HepG2 (cell line): ENCODE data around the gene ATRAID. TPM values are rescaled to one million over a fixed set of nuclear protein-coding genes. Genes with fewer than 3 reads are reported as not detected.

ENCODE experiments used
- CREB1 ChIP-seq, 2 experiments: fragments of 450-650 bp in 1 of 2; IDR thresholded peaks; 2 replicates each; pipeline ENCODE4 v1.6.1; 2016 to 2017; ENCODE audit warnings: control low read depth in 1 of 2, mild to moderate bottlenecking in 1 of 2, missing compliant biosample characterization in 1 of 2, missing genetic modification characterization in 1 of 2
- ISL2 ChIP-seq: sonication (generic); formaldehyde crosslinking; IDR thresholded peaks from 2 replicates; pipeline ENCODE4 v1.5.0; 2020; ENCODE audit warnings: missing genetic modification reagents
- MIXL1 ChIP-seq: IDR thresholded peaks from 2 replicates; pipeline ENCODE4 v1.6.1; 2016
- NCOA5 ChIP-seq: sonication (generic); formaldehyde crosslinking; IDR thresholded peaks from 2 replicates; pipeline ENCODE4 v1.4.0; 2020; ENCODE audit warnings: missing genetic modification reagents
- SP5 ChIP-seq: IDR thresholded peaks from 2 replicates; pipeline ENCODE4 v1.6.1; 2016; ENCODE audit warnings: low read depth, borderline replicate concordance
- ZNF383 ChIP-seq: sonication (generic); formaldehyde crosslinking; IDR thresholded peaks from 2 replicates; pipeline ENCODE4 v1.4.0; 2020; ENCODE audit warnings: missing genetic modification reagents, mild to moderate bottlenecking, borderline replicate concordance
- ZNF747 ChIP-seq: sonication (generic); formaldehyde crosslinking; IDR thresholded peaks from 2 replicates; pipeline ENCODE4 v1.8.1; 2023; ENCODE audit warnings: missing genetic modification reagents, mild to moderate bottlenecking, borderline replicate concordance
- ZNF768 ChIP-seq: sonication (generic); formaldehyde crosslinking; IDR thresholded peaks from 2 replicates; pipeline ENCODE4 v1.4.0; 2020; ENCODE audit warnings: missing genetic modification reagents
- ZNF772 ChIP-seq: sonication (generic); formaldehyde crosslinking; IDR thresholded peaks from 2 replicates; pipeline ENCODE4 v1.5.0; 2020; ENCODE audit warnings: mild to moderate bottlenecking, missing genetic modification reagents
- ZNF782 ChIP-seq: sonication (generic); formaldehyde crosslinking; IDR thresholded peaks from 2 replicates; pipeline ENCODE4 v1.4.0; 2020; ENCODE audit warnings: missing genetic modification reagents, mild to moderate bottlenecking, borderline replicate concordance
- ZSCAN12 ChIP-seq: sonication (generic); formaldehyde crosslinking; IDR thresholded peaks from 2 replicates; pipeline ENCODE4 v1.9.0; 2021; ENCODE audit warnings: mild to moderate bottlenecking, missing genetic modification reagents
- polyA plus RNA-seq, 8 experiments: library from polyadenylated mRNA; depleted of rRNA in 3 of 8; stranded (reverse) in 7 of 8; unstranded in 1 of 8; fragments of >200 nt; fragmentation: Illumina TruSeq in 4 of 8; extraction: Trizol in 4 of 8; gene quantifications; 2 replicates each; pipeline versions ENCODE4 v1.2.1 to v1.2.3, GENCODE V29; 2011 to 2016; ENCODE audit warnings: low read depth in 4 of 8, missing spikeins in 1 of 8, mixed read lengths in 1 of 8; ENCODE audit not compliant: insufficient read depth in 1 of 8
- total RNA-seq, 5 experiments: library from RNA; depleted of rRNA; stranded (reverse); fragments of >200 nt; fragmentation: Illumina TruSeq; extraction: Trizol; gene quantifications; 2 replicates each; pipeline ENCODE4 v1.2.3, GENCODE V29; 2016; ENCODE audit warnings: low read depth in 1 of 5
- TF ChIP-seq, protein P1 (sequence below): sonication (generic); formaldehyde crosslinking; IDR thresholded peaks from 2 replicates; pipeline ENCODE4 v1.5.0; 2020; ENCODE audit warnings: mild to moderate bottlenecking, missing genetic modification reagents, borderline replicate concordance
- TF ChIP-seq, protein P2 (sequence below): sonication (generic); formaldehyde crosslinking; IDR thresholded peaks from 2 replicates; pipeline ENCODE4 v1.4.0; 2020; ENCODE audit warnings: mild to moderate bottlenecking, low read depth, missing genetic modification reagents
- TF ChIP-seq, protein P3 (sequence below): sonication (generic); formaldehyde crosslinking; IDR thresholded peaks from 2 replicates; pipeline ENCODE4 v1.5.1; 2020; ENCODE audit warnings: missing genetic modification reagents, mild to moderate bottlenecking, borderline replicate concordance
- TF ChIP-seq, protein P4 (sequence below): sonication (generic); formaldehyde crosslinking; IDR thresholded peaks from 2 replicates; pipeline ENCODE4 v1.8.0; 2022; ENCODE audit warnings: low read depth, missing genetic modification reagents
- TF ChIP-seq, protein P5 (sequence below): sonication (generic); formaldehyde crosslinking; IDR thresholded peaks from 2 replicates; pipeline ENCODE4 v1.8.1; 2023; ENCODE audit warnings: mild to moderate bottlenecking, missing genetic modification reagents

Gene ATRAID
- total and polyA plus RNA-seq, 2 of the 13 experiments (the other 11 are each of a cell fraction or from before 2014, with no cell fraction given): 207 to 382 TPM

DNA sequence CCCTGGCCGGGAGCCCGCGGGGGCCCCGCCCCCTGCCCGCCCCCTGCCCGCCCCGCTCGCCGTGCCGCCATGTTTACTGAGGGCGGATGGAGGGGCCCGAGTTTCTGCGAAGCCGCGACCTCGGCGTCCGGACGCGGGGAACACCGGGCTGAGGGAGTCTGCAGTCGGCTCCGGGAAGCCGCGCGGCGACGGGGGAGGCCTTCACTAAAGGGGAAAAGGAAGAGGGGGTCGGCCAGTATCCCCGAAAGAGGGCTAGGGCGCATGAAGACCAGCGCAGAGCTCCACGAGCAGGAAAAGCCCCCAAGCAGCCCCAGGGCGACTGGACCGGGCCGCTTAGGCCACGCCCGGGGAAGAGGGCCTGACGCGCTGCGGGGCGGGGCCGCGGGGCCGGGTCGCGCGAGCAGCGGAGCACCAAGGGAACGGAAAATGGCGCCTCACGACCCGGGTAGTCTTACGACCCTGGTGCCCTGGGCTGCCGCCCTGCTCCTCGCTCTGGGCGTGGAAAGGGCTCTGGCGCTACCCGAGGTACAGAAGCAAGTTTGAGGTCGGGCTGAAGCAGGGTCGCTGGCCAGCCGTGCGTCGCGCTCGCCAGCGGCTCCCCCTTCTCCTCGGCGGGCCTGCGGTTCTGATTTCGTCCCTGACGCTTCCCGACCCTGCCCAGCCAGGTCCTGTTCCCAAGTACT, at the start of gene ATRAID, which contains the start of gene SLC5A6 (continued):
- TF ChIP-seq, protein P1, sequence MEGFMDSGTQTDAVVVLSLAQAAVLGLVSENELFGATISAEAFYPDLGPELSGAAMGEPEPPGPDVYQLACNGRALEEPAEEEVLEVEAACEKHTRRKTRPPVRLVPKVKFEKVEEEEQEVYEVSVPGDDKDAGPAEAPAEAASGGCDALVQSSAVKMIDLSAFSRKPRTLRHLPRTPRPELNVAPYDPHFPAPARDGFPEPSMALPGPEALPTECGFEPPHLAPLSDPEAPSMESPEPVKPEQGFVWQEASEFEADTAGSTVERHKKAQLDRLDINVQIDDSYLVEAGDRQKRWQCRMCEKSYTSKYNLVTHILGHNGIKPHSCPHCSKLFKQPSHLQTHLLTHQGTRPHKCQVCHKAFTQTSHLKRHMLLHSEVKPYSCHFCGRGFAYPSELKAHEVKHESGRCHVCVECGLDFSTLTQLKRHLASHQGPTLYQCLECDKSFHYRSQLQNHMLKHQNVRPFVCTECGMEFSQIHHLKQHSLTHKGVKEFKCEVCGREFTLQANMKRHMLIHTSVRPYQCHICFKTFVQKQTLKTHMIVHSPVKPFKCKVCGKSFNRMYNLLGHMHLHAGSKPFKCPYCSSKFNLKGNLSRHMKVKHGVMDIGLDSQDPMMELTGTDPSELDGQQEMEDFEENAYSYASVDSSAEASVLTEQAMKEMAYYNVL: peak; percentile 54; the same call in 1 of the 2 replicates
- no peak for TF ChIP-seq MIXL1 (CRISPR knock-in tag)
- peak; percentile 84; the same call in 1 of the 2 replicates for TF ChIP-seq ZNF768
- TF ChIP-seq, protein P2, sequence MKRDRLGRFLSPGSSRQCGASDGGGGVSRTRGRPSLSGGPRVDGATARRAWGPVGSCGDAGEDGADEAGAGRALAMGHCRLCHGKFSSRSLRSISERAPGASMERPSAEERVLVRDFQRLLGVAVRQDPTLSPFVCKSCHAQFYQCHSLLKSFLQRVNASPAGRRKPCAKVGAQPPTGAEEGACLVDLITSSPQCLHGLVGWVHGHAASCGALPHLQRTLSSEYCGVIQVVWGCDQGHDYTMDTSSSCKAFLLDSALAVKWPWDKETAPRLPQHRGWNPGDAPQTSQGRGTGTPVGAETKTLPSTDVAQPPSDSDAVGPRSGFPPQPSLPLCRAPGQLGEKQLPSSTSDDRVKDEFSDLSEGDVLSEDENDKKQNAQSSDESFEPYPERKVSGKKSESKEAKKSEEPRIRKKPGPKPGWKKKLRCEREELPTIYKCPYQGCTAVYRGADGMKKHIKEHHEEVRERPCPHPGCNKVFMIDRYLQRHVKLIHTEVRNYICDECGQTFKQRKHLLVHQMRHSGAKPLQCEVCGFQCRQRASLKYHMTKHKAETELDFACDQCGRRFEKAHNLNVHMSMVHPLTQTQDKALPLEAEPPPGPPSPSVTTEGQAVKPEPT (CRISPR knock-in tag): peak; percentile 26; the same call in 1 of the 2 replicates
- TF ChIP-seq ISL2 (CRISPR knock-in tag): peak; percentile 75
- TF ChIP-seq ZSCAN12 (CRISPR knock-in tag): no peak; the same call in 1 of the 2 replicates
- no peak; the same call in 1 of the 2 replicates for TF ChIP-seq ZNF383 (CRISPR knock-in tag)
- peak; percentile 44 for TF ChIP-seq ZNF782 (CRISPR knock-in tag)
- TF ChIP-seq, protein P3, sequence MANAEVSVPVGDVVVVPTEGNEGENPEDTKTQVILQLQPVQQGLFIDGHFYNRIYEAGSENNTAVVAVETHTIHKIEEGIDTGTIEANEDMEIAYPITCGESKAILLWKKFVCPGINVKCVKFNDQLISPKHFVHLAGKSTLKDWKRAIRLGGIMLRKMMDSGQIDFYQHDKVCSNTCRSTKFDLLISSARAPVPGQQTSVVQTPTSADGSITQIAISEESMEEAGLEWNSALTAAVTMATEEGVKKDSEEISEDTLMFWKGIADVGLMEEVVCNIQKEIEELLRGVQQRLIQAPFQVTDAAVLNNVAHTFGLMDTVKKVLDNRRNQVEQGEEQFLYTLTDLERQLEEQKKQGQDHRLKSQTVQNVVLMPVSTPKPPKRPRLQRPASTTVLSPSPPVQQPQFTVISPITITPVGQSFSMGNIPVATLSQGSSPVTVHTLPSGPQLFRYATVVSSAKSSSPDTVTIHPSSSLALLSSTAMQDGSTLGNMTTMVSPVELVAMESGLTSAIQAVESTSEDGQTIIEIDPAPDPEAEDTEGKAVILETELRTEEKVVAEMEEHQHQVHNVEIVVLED: peak; percentile 88
- TF ChIP-seq, protein P4, sequence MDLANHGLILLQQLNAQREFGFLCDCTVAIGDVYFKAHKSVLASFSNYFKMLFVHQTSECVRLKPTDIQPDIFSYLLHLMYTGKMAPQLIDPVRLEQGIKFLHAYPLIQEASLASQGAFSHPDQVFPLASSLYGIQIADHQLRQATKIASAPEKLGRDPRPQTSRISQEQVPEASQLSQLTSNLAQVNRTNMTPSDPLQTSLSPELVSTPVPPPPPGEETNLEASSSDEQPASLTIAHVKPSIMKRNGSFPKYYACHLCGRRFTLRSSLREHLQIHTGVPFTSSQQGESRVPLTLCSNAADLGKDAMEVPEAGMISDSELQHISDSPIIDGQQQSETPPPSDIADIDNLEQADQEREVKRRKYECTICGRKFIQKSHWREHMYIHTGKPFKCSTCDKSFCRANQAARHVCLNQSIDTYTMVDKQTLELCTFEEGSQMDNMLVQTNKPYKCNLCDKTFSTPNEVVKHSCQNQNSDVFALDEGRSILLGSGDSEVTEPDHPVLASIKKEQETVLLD: peak; percentile 86
- peak; percentile 57; the same call in 1 of the 2 replicates for TF ChIP-seq SP5 (CRISPR knock-in tag)
- TF ChIP-seq, protein P5, sequence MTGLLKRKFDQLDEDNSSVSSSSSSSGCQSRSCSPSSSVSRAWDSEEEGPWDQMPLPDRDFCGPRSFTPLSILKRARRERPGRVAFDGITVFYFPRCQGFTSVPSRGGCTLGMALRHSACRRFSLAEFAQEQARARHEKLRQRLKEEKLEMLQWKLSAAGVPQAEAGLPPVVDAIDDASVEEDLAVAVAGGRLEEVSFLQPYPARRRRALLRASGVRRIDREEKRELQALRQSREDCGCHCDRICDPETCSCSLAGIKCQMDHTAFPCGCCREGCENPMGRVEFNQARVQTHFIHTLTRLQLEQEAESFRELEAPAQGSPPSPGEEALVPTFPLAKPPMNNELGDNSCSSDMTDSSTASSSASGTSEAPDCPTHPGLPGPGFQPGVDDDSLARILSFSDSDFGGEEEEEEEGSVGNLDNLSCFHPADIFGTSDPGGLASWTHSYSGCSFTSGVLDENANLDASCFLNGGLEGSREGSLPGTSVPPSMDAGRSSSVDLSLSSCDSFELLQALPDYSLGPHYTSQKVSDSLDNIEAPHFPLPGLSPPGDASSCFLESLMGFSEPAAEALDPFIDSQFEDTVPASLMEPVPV (CRISPR knock-in tag): peak; percentile 60; the same call in 1 of the 2 replicates
- TF ChIP-seq NCOA5: no peak
- peak; percentile 92 for TF ChIP-seq ZNF772 (CRISPR knock-in tag)
- peak; percentile 93 for TF ChIP-seq ZNF747 (CRISPR knock-in tag)
- peak; percentile 68; the same call in 1 of the 2 replicates for TF ChIP-seq CREB1 (IDR thresholded peaks at IDR 0.05)
- 0 out of 2 replicates have a peak, but pooled peaks have one; percentile 31 for TF ChIP-seq CREB1 (CRISPR knock-in tag; IDR thresholded peaks at IDR 0.05)
